ENCODE measurements around the gene NANS. TPM values are rescaled to one million over a fixed set of nuclear protein-coding genes. Genes with fewer than 3 reads are reported as not detected.
"Not testable (repeated sequence)": the region's sequence is repeated elsewhere in the genome, so short reads cannot be mapped to it uniquely, and the experiment has no call there.

NANS gene
- total RNA-seq, 2 donors from 2014 or later, result 41.2 to 72.9 TPM

DNA sequence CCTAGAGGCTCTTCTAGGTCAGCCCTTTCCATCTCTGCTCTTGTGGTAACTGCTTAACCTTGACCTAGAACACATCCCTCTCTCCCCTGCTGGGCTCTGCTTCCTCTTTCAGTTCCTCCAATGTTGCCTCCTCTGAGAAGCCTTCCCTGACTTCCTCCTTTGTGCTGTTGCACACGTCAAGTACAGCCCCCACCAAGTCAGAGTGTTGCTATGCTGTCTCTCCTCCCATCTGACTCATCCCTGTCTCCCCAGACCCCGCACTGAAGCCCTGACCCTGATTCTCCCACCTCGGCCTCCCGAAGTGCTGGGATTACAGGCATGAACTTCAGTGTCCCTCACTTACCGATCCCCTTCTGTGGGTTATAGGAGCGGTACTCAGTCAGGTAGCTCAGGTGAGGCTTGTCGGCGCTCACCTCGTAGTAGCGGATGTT lies 72.9 kb downstream of the NANS start:
- Mint-ChIP-seq H3K9me3 (no peaks in the 10 kb centered on the region), H3K4me3 (no peak overlapping the region), H3K27me3 (no peaks in the 10 kb centered on the region), H3K27ac (peak overlapping the region; percentile 8 to 72), H3K36me3 (no peaks in the 10 kb centered on the region), H3K4me1 (ENCODE audit: low read depth in 2 of 2) (peaks cover 7 to 8% of the 10 kb centered on the region in 2 donors)
- DNase-seq (ENCODE audit: low spot score) (no peak), ATAC-seq (peak in 1 of 2 donors; percentile 42)

DNA sequence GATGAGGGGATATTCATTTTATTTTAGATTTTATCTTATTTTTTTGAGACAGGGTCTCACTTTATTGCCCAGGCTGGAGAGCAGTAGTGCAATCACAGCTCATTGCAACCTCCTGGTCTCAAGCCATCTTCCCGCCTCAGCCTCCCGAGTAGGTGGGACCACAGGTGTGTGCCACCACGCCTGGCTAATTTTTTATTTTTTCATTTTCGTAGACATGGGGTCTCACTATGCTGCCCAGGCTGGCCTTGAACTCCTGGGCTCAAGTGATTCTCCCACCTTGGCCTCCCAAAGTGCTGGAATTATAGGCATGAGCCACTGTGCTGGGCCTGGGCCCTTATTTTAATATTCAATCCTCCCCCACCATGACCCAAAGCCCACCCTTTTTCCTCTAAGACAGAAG lies 73.5 kb downstream of the NANS start:
- not testable (repeated sequence) for H3K27me3 Mint-ChIP-seq; H3K9me3 Mint-ChIP-seq; ATAC-seq; H3K36me3 Mint-ChIP-seq; H3K4me1 Mint-ChIP-seq (ENCODE audit: low read depth in 2 of 2); DNase-seq (ENCODE audit: low spot score); H3K27ac Mint-ChIP-seq; H3K4me3 Mint-ChIP-seq

DNA sequence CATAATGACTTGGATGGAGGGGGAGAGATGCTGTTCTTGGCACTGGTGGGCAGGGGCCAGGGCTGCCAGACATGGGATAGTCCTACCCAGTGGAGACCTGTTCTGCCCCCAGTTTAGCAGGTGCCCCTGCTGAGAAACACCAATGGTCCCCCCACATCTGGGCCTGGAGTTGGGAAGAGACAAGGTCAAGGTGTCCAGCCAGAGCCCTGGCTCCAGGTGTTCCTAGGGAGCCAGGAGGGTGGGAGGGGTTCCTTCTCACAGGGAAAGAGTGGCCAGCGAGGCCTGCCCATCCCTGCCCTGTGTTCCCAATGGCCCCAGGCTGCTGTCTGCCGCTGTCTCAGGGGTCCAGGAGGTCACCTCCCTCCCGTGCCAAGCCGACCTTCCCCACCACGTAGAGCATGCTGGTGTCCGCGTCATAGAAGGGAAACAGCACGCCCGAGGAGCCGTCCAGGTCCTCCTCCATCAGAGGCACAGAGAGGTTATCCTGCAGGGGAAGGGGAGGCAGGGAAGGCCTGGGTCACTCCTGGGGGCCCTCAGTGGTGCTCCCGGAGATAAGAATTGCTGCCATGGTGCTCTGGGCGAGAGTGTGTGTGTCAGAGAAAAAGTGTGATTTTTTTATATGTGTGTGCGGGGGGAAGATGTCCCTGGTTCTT lies 74.2 kb downstream of the NANS start:
- H3K9me3 Mint-ChIP-seq, result no peaks in the 10 kb centered on the region
- H3K4me3 Mint-ChIP-seq, result no peak overlapping the region
- peaks cover 7 to 8% of the 10 kb centered on the region in 2 donors for H3K4me1 Mint-ChIP-seq (ENCODE audit: low read depth in 2 of 2)
- H3K27me3 Mint-ChIP-seq, result no peaks in the 10 kb centered on the region
- ATAC-seq, result no peak
- H3K27ac Mint-ChIP-seq, result no peak overlapping the region
- H3K36me3 Mint-ChIP-seq, result no peaks in the 10 kb centered on the region
- DNase-seq (ENCODE audit: low spot score), result no peak

DNA sequence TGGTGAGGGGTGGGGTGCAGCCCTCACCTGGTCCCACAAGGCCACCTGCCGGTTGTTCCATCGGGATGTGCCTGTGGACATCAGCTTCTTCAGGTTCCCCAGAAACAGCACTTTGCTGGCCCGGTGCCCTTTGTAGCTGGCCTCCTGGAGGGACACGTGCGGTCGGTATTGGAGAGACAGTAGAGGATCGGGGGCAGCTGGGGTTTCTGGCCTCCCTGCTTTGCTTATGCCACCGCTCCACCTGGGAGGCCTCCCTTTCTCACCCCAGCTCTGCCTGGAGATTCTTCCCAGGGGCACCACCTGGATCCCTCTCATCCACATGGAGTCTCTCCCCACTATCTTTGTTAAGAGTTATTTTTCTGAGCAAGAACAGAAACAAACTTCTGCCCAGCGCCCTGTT lies 75.6 kb downstream of the NANS start:
- peaks cover 7 to 8% of the 10 kb centered on the region in 2 donors for H3K4me1 Mint-ChIP-seq (ENCODE audit: low read depth in 2 of 2)
- no peaks in the 10 kb centered on the region for H3K27me3 Mint-ChIP-seq
- H3K27ac Mint-ChIP-seq, result peak overlapping the region in 1 of 2 donors; percentile 11
- H3K36me3 Mint-ChIP-seq, result no peaks in the 10 kb centered on the region
- H3K9me3 Mint-ChIP-seq, result no peaks in the 10 kb centered on the region
- no peak overlapping the region for H3K4me3 Mint-ChIP-seq
- DNase-seq (ENCODE audit: low spot score) (no peak), ATAC-seq (no peak)

Other genes with a start within 250 kb of the NANS start
- gene FOXE1, start 203.5 kb upstream of the NANS start, total RNA-seq, result not detected
- gene TRMO, start 134.2 kb upstream of the NANS start, total RNA-seq, result 10 to 100 TPM; 13.8 to 18.2 TPM
- gene HEMGN, start 118.6 kb upstream of the NANS start, total RNA-seq, result not detected
- gene ANP32B, start 73.4 kb upstream of the NANS start, total RNA-seq, result 100 to 1,000 TPM; 160 to 345 TPM
- gene TRIM14, start 62.5 kb downstream of the NANS start, total RNA-seq, result 10 to 100 TPM; 29.4 to 49.0 TPM
- 1 to 10 TPM in 1 of 2 donors, under 1 TPM in 1; 0.95 to 1.8 TPM for gene CORO2A, start 135.9 kb downstream of the NANS start, total RNA-seq
- gene TBC1D2, start 198.9 kb downstream of the NANS start, total RNA-seq, result 1 to 10 TPM; 3.9 to 4.2 TPM

All from natural killer cell treated with Interleukin-12 subunit alpha and Interleukin-12 subunit beta and Interleukin-15 and Interleukin-18, amount 100 ng/mL, for 72 hours (primary cell).